Spleen (tissue), 11 donors: ENCODE results near the gene RTL1. TPM values are rescaled to one million over a fixed set of nuclear protein-coding genes. Genes with fewer than 3 reads are reported as not detected.

Source experiments
- DNase-seq: peaks from one replicate; pipeline ENCODE4 v3.0.0-alpha.2; 2020
- H3K27ac ChIP-seq, 8 donors: fragments of 200-600 bp; sonication (generic) in 7 of 8; 1 replicate in 4 of 8; 2 replicates in 4 of 8; pipeline versions ENCODE4 v1.5.0 to v1.8.0; 2016 to 2021; ENCODE audit warnings: inconsistent platforms in 4 of 8, mild to moderate bottlenecking in 4 of 8, moderate library complexity in 1 of 8
- H3K27me3 ChIP-seq, 7 donors: fragments of 200-600 bp; sonication (generic) in 6 of 7; replicated peaks in 1 of 7; 1 replicate in 4 of 7; 2 replicates in 3 of 7; pipeline versions ENCODE4 v1.5.0 to v1.8.0; 2016 to 2021; ENCODE audit warnings: inconsistent platforms in 3 of 7, mild to moderate bottlenecking in 1 of 7
- H3K36me3 ChIP-seq, 6 donors: fragments of 200-600 bp; sonication (generic) in 5 of 6; 1 replicate in 4 of 6; 2 replicates in 2 of 6; pipeline versions ENCODE4 v1.5.0 to v1.8.0; 2016 to 2021; ENCODE audit warnings: inconsistent platforms in 2 of 6
- H3K4me1 ChIP-seq, 6 donors: fragments of 200-600 bp; sonication (generic) in 5 of 6; 1 replicate in 3 of 6; 2 replicates in 3 of 6; pipeline versions ENCODE4 v1.5.0 to v1.8.0; 2016 to 2021; ENCODE audit warnings: inconsistent platforms in 3 of 6
- H3K4me3 ChIP-seq, 8 donors: fragments of 200-600 bp; sonication (generic) in 7 of 8; 1 replicate in 4 of 8; 2 replicates in 4 of 8; pipeline versions ENCODE4 v1.5.0 to v1.8.0; 2016 to 2021; ENCODE audit warnings: inconsistent platforms in 4 of 8, mild to moderate bottlenecking in 4 of 8, moderate library complexity in 2 of 8
- H3K9me3 ChIP-seq, 8 donors: fragments of 200-600 bp; sonication (generic) in 7 of 8; 1 replicate in 4 of 8; 2 replicates in 4 of 8; pipeline versions ENCODE4 v1.5.0 to v1.8.0; 2016 to 2021; ENCODE audit warnings: inconsistent platforms in 4 of 8
- CTCF ChIP-seq, 11 experiments: fragments of 200-600 bp in 7 of 11; fragments of 450-650 bp in 4 of 11; sonication (generic) in 4 of 11; IDR thresholded peaks in 8 of 11; conservative IDR thresholded peaks in 3 of 11; 1 replicate in 7 of 11; 2 replicates in 4 of 11; pipeline versions ENCODE4 v1.4.0 to v1.8.0; 2016 to 2021; ENCODE audit warnings: antibody characterized with exemption in 11 of 11, inconsistent platforms in 4 of 11, mild to moderate bottlenecking in 1 of 11
- POLR2A ChIP-seq, 3 donors: fragments of 450-650 bp; IDR thresholded peaks; one replicate each; pipeline ENCODE4 v1.5.1; 2017; ENCODE audit warnings: antibody characterized with exemption in 3 of 3, mild to moderate bottlenecking in 1 of 3
- POLR2AphosphoS5 ChIP-seq, 3 donors: sonication (generic); formaldehyde crosslinking; IDR thresholded peaks; one replicate each; pipeline ENCODE4 v1.5.1; 2017; ENCODE audit warnings: antibody characterized with exemption in 3 of 3
- WGBS, 5 donors: extraction: QIAGEN DNeasy Blood & Tissue Kit in 3 of 5; methylation state at CpG; one replicate each; pipeline versions ENCODE4 v1.1.5 to v1.1.7; 2013 to 2018; 5-methylcytosine and 5-hydroxymethylcytosine counted together
- intact Hi-C: fragments of 100-400 bp; cut with DNase I; formaldehyde crosslinking; loops from one replicate; pipeline ENCODE4 v1.15.0; 2023; ENCODE audit warnings: low total_unique reads
- polyA plus RNA-seq, 3 donors: library from polyadenylated mRNA; stranded (reverse); fragments of 200-250 nt; gene quantifications; one replicate each; pipeline ENCODE4 v1.2.1, GENCODE V29; 2013
- total RNA-seq, 7 donors: library from RNA; depleted of rRNA in 3 of 7; stranded (reverse); fragments of >200 nt in 3 of 7; fragmentation: NEBNext Ultra II Directional in 4 of 7; extraction: Animal tissue kit (Norgen Biotek cat#: 25700) in 4 of 7; gene quantifications; one replicate each; pipeline versions ENCODE4 v1.1.0 to v1.2.1, GENCODE V29; 2016 to 2021
- donor health status: healthy with polysubstance abuse.
- donor health status: DM: no; HTN: no; CAD: no; lungs with moderate emphysema.
- donor health status: DM: no; HTN: no; CAD: no.
- donor health status: Bipolar disorder and iron deficiency.
- donor health status: healthy.
- donor health status: DM: no; HTN: no; CAD: no.
- donor health status: DM: yes; HTN: yes; CAD: no.

Gene RTL1
- total and polyA plus RNA-seq, 10 donors = under 0.01 TPM; not detected in 9

GRCh38 chr14:100885617-100886016, 17.9 kb downstream of the RTL1 start:
- 60 to 83% (median 77%) methylated on average over 5 of the region's 5 CpGs for WGBS, 5 donors
- intact Hi-C loops = no loop called here
- H3K27ac ChIP-seq = no peak overlapping the region
- H3K4me1 ChIP-seq = no peaks in the 10 kb centered on the region
- no peak for TF ChIP-seq CTCF (IDR thresholded peaks at IDR 0.05 in 8 of 11, conservative IDR thresholded peaks at IDR 0.05 in 3 of 11)
- no peak for TF ChIP-seq POLR2AphosphoS5 (IDR thresholded peaks at IDR 0.05)
- no peak for TF ChIP-seq POLR2A (IDR thresholded peaks at IDR 0.05)
- H3K27me3 ChIP-seq = no peaks in the 10 kb centered on the region
- DNase-seq = no peak
- peaks cover 0 to 23% (median 0%) of the 10 kb centered on the region in 8 donors for H3K9me3 ChIP-seq
- H3K4me3 ChIP-seq = no peak overlapping the region
- peaks cover 0 to 17% (median 0%) of the 10 kb centered on the region in 6 donors for H3K36me3 ChIP-seq

- Histone ChIP-seq H3K27me3 (no peaks in the 10 kb centered on the region), H3K9me3 (peaks cover 0 to 23% (median 0%) of the 10 kb centered on the region in 8 donors), H3K4me3 (no peak overlapping the region), H3K36me3 (peaks cover 0 to 17% (median 0%) of the 10 kb centered on the region in 6 donors), H3K27ac (no peak overlapping the region), H3K4me1 (no peaks in the 10 kb centered on the region)
- WGBS, 5 donors = 69 to 74% (median 70%) methylated on average over 2 of the region's 2 CpGs
- intact Hi-C loops = no loop called here
- TF ChIP-seq CTCF (IDR thresholded peaks at IDR 0.05 in 8 of 11, conservative IDR thresholded peaks at IDR 0.05 in 3 of 11) (no peak), POLR2AphosphoS5 (IDR thresholded peaks at IDR 0.05) (no peak)
- no peak for DNase-seq
These were observed 18.3 kb downstream of the RTL1 start for GRCh38 chr14:100885196-100885595.

GRCh38 chr14:100884456-100884855, 19.1 kb downstream of the RTL1 start:
- no peaks in the 10 kb centered on the region for H3K27me3 ChIP-seq
- no peaks in the 10 kb centered on the region for H3K4me1 ChIP-seq
- TF ChIP-seq POLR2AphosphoS5 (IDR thresholded peaks at IDR 0.05) (no peak), CTCF (IDR thresholded peaks at IDR 0.05 in 8 of 11, conservative IDR thresholded peaks at IDR 0.05 in 3 of 11) (no peak), POLR2A (IDR thresholded peaks at IDR 0.05) (no peak)
- peaks cover 0 to 17% (median 0%) of the 10 kb centered on the region in 6 donors for H3K36me3 ChIP-seq
- peaks cover 0 to 23% (median 0%) of the 10 kb centered on the region in 8 donors for H3K9me3 ChIP-seq
- peak; percentile 43 for DNase-seq
- 86 to 96% (median 93%) methylated on average over 13 of the region's 13 CpGs for WGBS, 5 donors
- no peak overlapping the region for H3K4me3 ChIP-seq
- intact Hi-C loops = no loop called here
- no peak overlapping the region for H3K27ac ChIP-seq

GRCh38 chr14:100883789-100884101, 19.8 kb downstream of the RTL1 start:
- intact Hi-C loops = no loop called here

More at GRCh38 chr14:100883789-100884101, 19.8 kb downstream of the RTL1 start:
- H3K36me3 ChIP-seq = peaks cover 0 to 17% (median 0%) of the 10 kb centered on the region in 6 donors
- peaks cover 0 to 7% (median 0%) of the 10 kb centered on the region in 7 donors for H3K27me3 ChIP-seq
- peak; percentile 59 for DNase-seq
- H3K27ac ChIP-seq = no peak overlapping the region
- peaks cover 0 to 23% (median 0%) of the 10 kb centered on the region in 8 donors for H3K9me3 ChIP-seq
- WGBS, 5 donors = 91 to 96% (median 93%) methylated on average over 6 to 11 of the region's 11 CpGs
- H3K4me1 ChIP-seq = no peaks in the 10 kb centered on the region
- TF ChIP-seq CTCF (IDR thresholded peaks at IDR 0.05 in 8 of 11, conservative IDR thresholded peaks at IDR 0.05 in 3 of 11) = no peak
- TF ChIP-seq POLR2A (IDR thresholded peaks at IDR 0.05) = no peak
- no peak for TF ChIP-seq POLR2AphosphoS5 (IDR thresholded peaks at IDR 0.05)
- H3K4me3 ChIP-seq = no peak overlapping the region
